Measurements from ENCODE around the gene SLC35E4.

- TF ChIP-seq POLR2A (IDR thresholded peaks at IDR 0.05) = no peak
- TF ChIP-seq, protein P1, sequence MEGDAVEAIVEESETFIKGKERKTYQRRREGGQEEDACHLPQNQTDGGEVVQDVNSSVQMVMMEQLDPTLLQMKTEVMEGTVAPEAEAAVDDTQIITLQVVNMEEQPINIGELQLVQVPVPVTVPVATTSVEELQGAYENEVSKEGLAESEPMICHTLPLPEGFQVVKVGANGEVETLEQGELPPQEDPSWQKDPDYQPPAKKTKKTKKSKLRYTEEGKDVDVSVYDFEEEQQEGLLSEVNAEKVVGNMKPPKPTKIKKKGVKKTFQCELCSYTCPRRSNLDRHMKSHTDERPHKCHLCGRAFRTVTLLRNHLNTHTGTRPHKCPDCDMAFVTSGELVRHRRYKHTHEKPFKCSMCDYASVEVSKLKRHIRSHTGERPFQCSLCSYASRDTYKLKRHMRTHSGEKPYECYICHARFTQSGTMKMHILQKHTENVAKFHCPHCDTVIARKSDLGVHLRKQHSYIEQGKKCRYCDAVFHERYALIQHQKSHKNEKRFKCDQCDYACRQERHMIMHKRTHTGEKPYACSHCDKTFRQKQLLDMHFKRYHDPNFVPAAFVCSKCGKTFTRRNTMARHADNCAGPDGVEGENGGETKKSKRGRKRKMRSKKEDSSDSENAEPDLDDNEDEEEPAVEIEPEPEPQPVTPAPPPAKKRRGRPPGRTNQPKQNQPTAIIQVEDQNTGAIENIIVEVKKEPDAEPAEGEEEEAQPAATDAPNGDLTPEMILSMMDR (IDR thresholded peaks at IDR 0.05) = no peak
Observed at GRCh38 chr22:30668386-30668710, 32.8 kb downstream of the SLC35E4 start.

Data from right lobe of liver (tissue), 4 donors.